Measurements from ENCODE around the gene NOTO. TPM values are rescaled to one million over a fixed set of nuclear protein-coding genes. Genes with fewer than 3 reads are reported as not detected.

Gene NOTO
- total and polyA plus RNA-seq, 4 experiments from 2014 or later, result not detected

- Mint-ChIP-seq H3K9me3 (no peaks in the 10 kb centered on the region), H3K36me3 (peaks cover 0 to 35% of the 10 kb centered on the region in 2 donors), H3K27me3 (no peaks in the 10 kb centered on the region), H3K27ac (peak within 1 kb of the TSS; percentile 83 to 97 (median 91)), H3K4me3 (peak within 1 kb of the TSS; percentile 91 to 99 (median 98)), H3K4me1 (peaks cover 26 to 56% (median 34%) of the 10 kb centered on the region in 4 donors)
- Histone ChIP-seq H3K27ac (ENCODE audit: low read depth, low read length) (peak within 1 kb of the TSS; percentile 91), H3K4me1 (ENCODE audit: insufficient read depth, low read length) (peaks cover 33% of the 10 kb centered on the region), H3K9me3 (ENCODE audit: control insufficient read depth in 1 of 2, low read length in 2 of 2) (no peaks in the 10 kb centered on the region), H3K36me3 (ENCODE audit: insufficient read depth, low read length) (no peaks in the 10 kb centered on the region), H3K4me3 (ENCODE audit: low read length in 2 of 2) (peak within 1 kb of the TSS; percentile 86 to 99), H3K27me3 (ENCODE audit: insufficient read depth, low read length) (no peaks in the 10 kb centered on the region)
- POLR2A ChIA-PET (ENCODE audit: partially characterized antibody), result interaction anchor here (0.6 to 4.9 kb wide), 29 partner anchors 8 to 1607 kb away, joined by 3 to 51 read pairs (median 6); partner anchors contain the start of genes ALMS1, EGR4, FBXO41 and MOB1A
- CTCF ChIA-PET (ENCODE audit: partially characterized antibody), result interaction anchor here (0.8 to 8.4 kb wide), 11 partner anchors 9 to 888 kb away, joined by 3 to 77 read pairs (median 3); partner anchors contain the start of genes ALMS1, SMYD5 and TPRKB
- intact Hi-C loops (cut with micrococcal nuclease), result loop anchor here (10.0 kb wide), 1 partner anchor 751 kb away; the partner anchor contains the start of gene TET3
- peak; percentile 92 to 97 (median 94) for DNase-seq
Observed at GRCh38 chr2:73233154-73233931, 31.0 kb downstream of the NOTO start, which contains the start of gene PRADC1. PRADC1 (minus strand) TSS chr2:73233239; CDS start chr2:73233160, 79 bp downstream.

DNA sequence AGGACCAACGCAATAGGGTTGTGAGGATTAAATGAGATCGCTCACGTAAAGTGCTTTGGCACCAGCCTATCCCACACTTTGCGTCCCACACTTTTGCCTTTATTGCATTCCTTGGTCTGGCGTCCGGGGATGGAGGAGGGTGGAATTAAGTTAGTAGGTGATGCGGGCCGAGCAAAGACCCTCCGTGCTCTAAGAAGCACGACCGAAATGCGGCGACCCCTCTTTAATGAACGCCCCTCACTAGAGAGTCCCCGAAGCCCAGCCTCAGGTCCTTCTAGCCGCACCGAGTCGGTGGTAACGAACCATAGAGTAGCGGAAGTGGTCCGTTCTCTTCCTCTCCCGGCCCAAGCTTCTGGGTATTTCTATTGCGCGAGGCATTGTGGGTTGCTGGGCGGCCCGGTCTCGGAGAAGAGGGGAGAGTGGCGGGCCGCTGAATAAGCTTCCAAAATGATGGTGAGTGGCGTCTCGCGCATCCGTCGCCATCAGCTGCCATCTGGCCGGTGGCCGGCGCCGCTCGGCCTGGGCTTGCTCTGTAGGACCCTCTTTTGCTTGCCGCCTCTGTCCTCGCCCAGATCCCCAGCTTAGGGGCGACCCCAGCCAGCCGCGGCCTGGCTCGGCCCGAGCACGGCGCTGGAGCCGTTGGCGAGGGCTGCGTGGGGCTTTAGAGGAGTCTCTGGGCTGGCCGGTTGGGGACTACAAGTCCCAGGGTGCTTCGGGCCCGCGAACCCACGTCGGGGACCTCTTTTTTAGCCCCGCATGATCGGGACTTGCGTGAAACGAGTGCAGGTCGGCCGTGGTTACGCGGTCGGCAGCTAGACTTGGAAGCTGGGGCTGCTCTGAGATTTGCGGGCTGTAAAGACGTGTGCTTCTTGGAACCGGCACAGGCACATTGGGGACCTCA, 31.8 kb downstream of the NOTO start, which contains the start of gene CCT7:
Gene CCT7, plus strand, starts transcription at position 377 of the 901 bp plus-strand sequence. Its CDS starts 71 bp downstream, at position 448.
- Histone ChIP-seq H3K4me3 (ENCODE audit: low read length in 2 of 2) (peak within 1 kb of the TSS; percentile 86 to 99), H3K4me1 (ENCODE audit: insufficient read depth, low read length) (peaks cover 38% of the 10 kb centered on the region), H3K27ac (ENCODE audit: low read depth, low read length) (peak within 1 kb of the TSS; percentile 91), H3K36me3 (ENCODE audit: insufficient read depth, low read length) (peaks cover 4% of the 10 kb centered on the region), H3K27me3 (ENCODE audit: insufficient read depth, low read length) (no peaks in the 10 kb centered on the region), H3K9me3 (ENCODE audit: control insufficient read depth in 1 of 2, low read length in 2 of 2) (no peaks in the 10 kb centered on the region)
- peak within 1 kb of the TSS; percentile 91 to 99 (median 98) for H3K4me3 Mint-ChIP-seq
- ChIA-PET CTCF (ENCODE audit: partially characterized antibody) (interaction anchor here (0.8 to 8.4 kb wide), 8 partner anchors 9 to 888 kb away, joined by 3 to 77 read pairs (median 6); partner anchors contain the start of genes ALMS1 and SMYD5), POLR2A (ENCODE audit: partially characterized antibody) (interaction anchor here (0.6 to 4.9 kb wide), 25 partner anchors 9 to 1606 kb away, joined by 3 to 51 read pairs (median 10); partner anchors contain the start of genes ALMS1, EGR4, FBXO41 and SFXN5)
- peak within 1 kb of the TSS; percentile 83 to 97 (median 91) for H3K27ac Mint-ChIP-seq
- H3K36me3 Mint-ChIP-seq, result peaks cover under 1 to 41% of the 10 kb centered on the region in 2 donors
- intact Hi-C loops (cut with micrococcal nuclease), result loop anchor here (1.0 to 10.0 kb wide), 9 partner anchors 20 to 1221 kb away; partner anchors contain the start of genes ALMS1, FBXO41, INO80B and SFXN5
- DNase-seq, result peak; percentile 89 to 93 (median 90)
- peaks cover 27 to 64% (median 39%) of the 10 kb centered on the region in 4 donors for H3K4me1 Mint-ChIP-seq
- H3K9me3 Mint-ChIP-seq, result no peaks in the 10 kb centered on the region
- H3K27me3 Mint-ChIP-seq, result no peaks in the 10 kb centered on the region

- peak overlapping the region; percentile 91 to 99 (median 98) for H3K4me3 Mint-ChIP-seq
- peaks cover 6 to 49% of the 10 kb centered on the region in 2 donors for H3K36me3 Mint-ChIP-seq
- Histone ChIP-seq H3K4me3 (ENCODE audit: low read length in 2 of 2) (peak overlapping the region; percentile 86 to 99), H3K36me3 (ENCODE audit: insufficient read depth, low read length) (peaks cover 10% of the 10 kb centered on the region), H3K4me1 (ENCODE audit: insufficient read depth, low read length) (peaks cover 42% of the 10 kb centered on the region), H3K27ac (ENCODE audit: low read depth, low read length) (peak overlapping the region; percentile 91), H3K9me3 (ENCODE audit: control insufficient read depth in 1 of 2, low read length in 2 of 2) (no peaks in the 10 kb centered on the region), H3K27me3 (ENCODE audit: insufficient read depth, low read length) (no peaks in the 10 kb centered on the region)
- H3K9me3 Mint-ChIP-seq, result no peaks in the 10 kb centered on the region
- H3K4me1 Mint-ChIP-seq, result peaks cover 28 to 70% (median 40%) of the 10 kb centered on the region in 4 donors
- intact Hi-C loops (cut with micrococcal nuclease), result loop anchor here (2.0 to 10.0 kb wide), 3 partner anchors 59 to 1219 kb away; partner anchors contain the start of genes INO80B and TET3
- POLR2A ChIA-PET (ENCODE audit: partially characterized antibody), result interaction anchor here (1.0 to 4.9 kb wide), 11 partner anchors 12 to 1223 kb away, joined by 3 to 51 read pairs (median 16); partner anchors contain the start of genes ALMS1, EGR4, FBXO41 and SFXN5
- H3K27me3 Mint-ChIP-seq, result no peaks in the 10 kb centered on the region
- peak overlapping the region; percentile 83 to 97 (median 91) for H3K27ac Mint-ChIP-seq
- DNase-seq, result peak in 3 of 5 donors; percentile 11 to 17 (median 15)
- CTCF ChIA-PET (ENCODE audit: partially characterized antibody), result interaction anchor here (0.7 to 8.4 kb wide), 6 partner anchors 18 to 58 kb away, joined by 3 to 77 read pairs (median 8); partner anchors contain the start of gene SMYD5
Observed at GRCh38 chr2:73235315-73236028, 33.1 kb downstream of the NOTO start.

- Mint-ChIP-seq H3K4me1 (peaks cover 28 to 70% (median 40%) of the 10 kb centered on the region in 4 donors), H3K36me3 (peaks cover 6 to 58% of the 10 kb centered on the region in 2 donors)
Observed at GRCh38 chr2:73237168-73237567, 34.8 kb downstream of the NOTO start.

GRCh38 chr2:73238149-73238548, 35.8 kb downstream of the NOTO start:
- Histone ChIP-seq H3K4me3 (ENCODE audit: low read length in 2 of 2) (no peak overlapping the region), H3K4me1 (ENCODE audit: insufficient read depth, low read length) (peaks cover 35% of the 10 kb centered on the region), H3K36me3 (ENCODE audit: insufficient read depth, low read length) (peaks cover 25% of the 10 kb centered on the region), H3K27ac (ENCODE audit: low read depth, low read length) (no peak overlapping the region), H3K9me3 (ENCODE audit: control insufficient read depth in 1 of 2, low read length in 2 of 2) (no peaks in the 10 kb centered on the region), H3K27me3 (ENCODE audit: insufficient read depth, low read length) (no peaks in the 10 kb centered on the region)
- Mint-ChIP-seq H3K4me3 (no peak overlapping the region), H3K36me3 (peaks cover 11 to 63% of the 10 kb centered on the region in 2 donors), H3K9me3 (no peaks in the 10 kb centered on the region), H3K4me1 (peaks cover 25 to 61% (median 37%) of the 10 kb centered on the region in 4 donors), H3K27ac (peak overlapping the region in 5 of 7 donors; percentile 18 to 75 (median 59)), H3K27me3 (no peaks in the 10 kb centered on the region)
- DNase-seq, result no peak
- CTCF ChIA-PET (ENCODE audit: partially characterized antibody), result interaction anchor here (0.9 to 8.4 kb wide), 5 partner anchors 19 to 61 kb away, joined by 3 to 77 read pairs (median 5); partner anchors contain the start of gene SMYD5
- POLR2A ChIA-PET (ENCODE audit: partially characterized antibody), result interaction anchor here (1.1 to 1.2 kb wide), 2 partner anchors 9 to 14 kb away, joined by 3 read pairs; no protein-coding TSS in a partner anchor
- intact Hi-C loops (cut with micrococcal nuclease), result loop anchor here (10.0 kb wide), 1 partner anchor 747 kb away; the partner anchor contains the start of gene TET3

More at GRCh38 chr2:73237168-73237567, 34.8 kb downstream of the NOTO start:
- Histone ChIP-seq H3K9me3 (ENCODE audit: control insufficient read depth in 1 of 2, low read length in 2 of 2) (no peaks in the 10 kb centered on the region), H3K4me1 (ENCODE audit: insufficient read depth, low read length) (peaks cover 42% of the 10 kb centered on the region), H3K27ac (ENCODE audit: low read depth, low read length) (no peak overlapping the region), H3K4me3 (ENCODE audit: low read length in 2 of 2) (no peak overlapping the region), H3K36me3 (ENCODE audit: insufficient read depth, low read length) (peaks cover 17% of the 10 kb centered on the region), H3K27me3 (ENCODE audit: insufficient read depth, low read length) (no peaks in the 10 kb centered on the region)
- no peak for DNase-seq
- POLR2A ChIA-PET (ENCODE audit: partially characterized antibody), result interaction anchor here (1.0 kb wide), 1 partner anchor 501 kb away, joined by 3 read pairs; no protein-coding TSS in a partner anchor
- Mint-ChIP-seq H3K27ac (peak overlapping the region; percentile 10 to 97 (median 80)), H3K4me3 (peak overlapping the region in 1 of 8 donors; percentile 19), H3K27me3 (no peaks in the 10 kb centered on the region), H3K9me3 (no peaks in the 10 kb centered on the region)
- CTCF ChIA-PET (ENCODE audit: partially characterized antibody), result interaction anchor here (1.4 to 8.4 kb wide), 3 partner anchors 25 to 53 kb away, joined by 6 to 77 read pairs (median 6); partner anchors contain the start of gene SMYD5
- intact Hi-C loops (cut with micrococcal nuclease), result loop anchor here (10.0 kb wide), 1 partner anchor 748 kb away; the partner anchor contains the start of gene TET3

Data from CD4-positive, alpha-beta memory T cell (primary cell).